ENCODE data around the gene MMP20. TPM values are rescaled to one million over a fixed set of nuclear protein-coding genes. Genes with fewer than 3 reads are reported as not detected.

Gene MMP20
- polyA plus RNA-seq, 4 donors, result not detected

DNA sequence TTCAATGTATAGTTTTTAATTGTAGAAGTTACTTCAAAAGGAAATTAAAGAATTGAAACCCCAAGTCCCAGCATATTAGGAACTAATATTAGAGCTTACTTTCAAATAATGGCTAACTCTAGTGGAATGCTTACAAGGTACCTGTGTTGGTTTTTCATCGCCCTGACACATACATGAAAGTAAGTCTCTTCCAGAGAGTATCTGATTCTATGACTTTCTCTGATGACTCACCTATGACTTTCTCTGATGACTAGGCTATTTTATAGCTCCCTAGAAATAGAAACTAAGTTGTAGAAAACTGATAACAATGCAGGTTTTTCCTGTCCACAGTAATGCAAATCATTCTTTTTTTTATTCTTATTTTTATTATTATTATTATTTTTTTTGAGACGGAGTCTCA is 61.0 kb downstream of the MMP20 start:
- DNase-seq (ENCODE audit: low read depth in 4 of 4, low spot score in 3 of 4), result no peak

DNA sequence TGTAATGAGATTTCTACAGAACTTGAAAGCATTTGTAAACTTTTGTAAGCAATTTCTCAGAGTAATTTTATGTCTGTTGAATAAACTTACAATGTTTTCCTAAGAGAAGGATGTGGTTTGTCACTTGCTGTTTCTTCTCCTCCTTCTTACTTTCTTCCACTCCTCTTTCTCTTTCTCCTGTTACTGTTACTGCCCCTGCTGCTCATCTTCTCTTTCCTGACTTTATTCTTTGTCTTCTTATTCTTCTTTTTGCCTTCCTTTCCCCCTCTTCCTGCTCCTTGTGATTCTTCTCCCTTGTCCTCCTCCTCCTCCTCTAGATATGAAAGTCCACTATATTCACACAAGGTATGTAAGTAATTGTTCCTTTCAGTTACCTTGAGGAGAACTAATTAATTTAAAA is 63.5 kb downstream of the MMP20 start:
- DNase-seq (ENCODE audit: low read depth in 4 of 4, low spot score in 3 of 4), result no peak

DNA sequence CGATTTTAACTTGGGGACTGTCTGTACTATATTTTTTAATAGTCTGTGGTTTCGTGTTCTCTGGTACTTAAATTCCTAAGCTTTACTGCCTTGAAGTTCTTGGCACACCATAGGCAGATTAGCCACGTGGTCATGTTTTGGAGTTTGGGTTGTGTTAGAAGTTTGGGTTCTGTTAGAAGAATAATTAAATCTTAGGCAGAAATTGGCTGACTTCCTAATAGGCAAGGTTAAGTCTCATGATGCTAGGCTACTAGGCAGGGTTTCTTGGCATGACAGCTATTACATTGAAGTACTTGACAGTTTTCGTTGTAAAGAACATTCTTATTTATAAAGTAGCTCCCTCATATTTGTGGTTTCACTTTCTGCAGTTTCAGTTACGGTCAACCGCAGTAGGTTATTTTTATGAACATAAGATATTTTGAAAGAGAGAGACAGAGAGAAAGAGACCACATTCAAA is 64.5 kb downstream of the MMP20 start:
- DNase-seq (ENCODE audit: low read depth in 4 of 4, low spot score in 3 of 4), result no peak

DNA sequence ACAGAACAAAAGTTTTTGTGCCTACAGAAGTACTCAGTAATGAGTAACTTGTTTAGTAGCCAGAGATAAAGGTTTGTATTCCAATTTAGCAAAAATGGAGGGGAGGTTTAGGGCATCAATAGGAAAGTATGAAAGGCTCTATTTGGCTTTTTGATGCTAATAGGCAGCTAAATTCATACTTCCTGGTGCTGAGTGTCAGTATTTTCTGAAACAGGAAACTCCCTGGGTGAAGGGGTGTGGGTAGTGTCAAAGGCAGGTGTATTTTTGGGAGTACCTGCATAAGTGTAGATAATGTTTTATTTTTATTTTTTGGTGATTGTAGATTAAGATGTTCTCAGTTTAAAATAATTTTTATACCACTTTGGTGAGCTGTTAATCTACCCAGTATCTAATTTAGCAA is 65.3 kb downstream of the MMP20 start:
- DNase-seq (ENCODE audit: low read depth in 4 of 4, low spot score in 3 of 4), result no peak

DNA sequence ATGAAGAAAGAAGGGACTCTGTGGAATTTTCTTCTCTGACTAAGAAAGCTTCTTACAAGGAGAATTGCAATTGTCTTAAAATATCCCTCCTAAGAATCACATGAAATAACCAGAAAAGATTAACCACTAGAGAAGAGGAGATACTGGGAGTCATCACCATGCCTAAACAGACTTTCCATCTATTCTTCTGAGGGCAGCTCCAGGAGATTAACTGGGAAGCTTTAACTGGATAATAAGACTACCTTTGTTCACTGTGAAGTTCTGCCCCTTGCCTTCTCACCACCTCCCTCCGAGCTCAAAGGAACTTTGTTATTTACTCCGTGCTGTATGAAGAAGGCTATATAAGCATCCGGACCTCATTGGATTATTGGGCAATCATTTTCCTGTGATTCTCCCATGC is 70.0 kb downstream of the MMP20 start:
- DNase-seq (ENCODE audit: low read depth in 4 of 4, low spot score in 3 of 4), result no peak

DNA sequence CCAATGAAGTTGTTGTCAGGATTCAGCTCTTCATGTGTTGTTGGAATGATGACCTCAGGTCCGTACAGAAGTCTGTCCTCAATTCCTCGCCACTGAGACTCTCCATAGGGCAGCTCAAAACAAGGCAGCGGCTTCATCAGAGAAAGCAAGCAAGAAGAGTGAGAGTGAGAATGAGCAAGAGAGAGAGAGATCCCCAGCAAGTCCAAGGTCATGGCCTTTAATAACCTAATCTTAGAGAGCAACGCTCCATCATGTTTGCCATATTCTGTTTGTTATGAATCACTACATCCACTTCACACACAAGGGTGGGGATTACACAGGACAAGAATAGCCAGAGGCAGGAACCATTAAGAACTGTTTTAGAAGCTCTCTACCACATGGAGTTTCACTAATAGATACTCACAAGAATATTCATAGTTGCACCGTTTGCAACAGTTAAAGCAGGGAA is 71.3 kb downstream of the MMP20 start:
- DNase-seq (ENCODE audit: low read depth in 4 of 4, low spot score in 3 of 4), result no peak

DNA sequence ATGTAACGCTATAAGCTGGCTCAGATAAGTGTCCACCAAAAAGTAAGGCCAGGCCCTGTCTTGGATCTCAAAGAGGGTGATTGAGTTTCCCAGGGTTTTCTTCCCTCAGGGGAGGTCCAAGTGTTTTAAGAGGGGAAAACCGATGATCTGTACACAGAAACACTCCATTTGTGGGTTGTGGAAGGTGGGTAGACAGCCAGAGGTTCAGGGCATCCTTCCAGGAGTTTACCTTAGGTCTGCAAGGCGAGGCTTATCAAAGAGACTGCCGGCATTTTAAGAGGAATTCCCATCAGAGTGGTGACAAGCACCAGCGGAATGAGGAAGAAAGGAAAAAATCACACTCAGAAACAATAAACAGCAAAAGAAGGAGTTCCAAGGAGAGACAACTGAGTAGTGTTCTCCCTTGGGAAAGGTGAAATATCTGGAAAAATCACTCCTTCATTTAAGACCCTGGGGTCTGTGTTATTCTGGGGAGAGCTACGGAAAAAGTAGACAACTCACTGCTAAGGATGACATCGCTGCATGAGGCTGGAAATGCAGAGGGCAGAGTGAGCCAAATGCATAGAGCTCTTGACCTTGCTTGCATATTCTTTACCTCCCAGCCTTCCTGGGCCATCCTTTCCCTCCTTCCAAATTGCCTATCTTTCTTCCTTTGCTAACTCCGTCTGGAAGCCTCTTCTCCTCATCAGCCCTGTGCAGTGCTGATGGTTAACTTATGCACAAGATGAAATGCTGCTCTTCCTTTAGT is 72.5 kb downstream of the MMP20 start:
- no peak for DNase-seq (ENCODE audit: low read depth in 4 of 4, low spot score in 3 of 4)

DNA sequence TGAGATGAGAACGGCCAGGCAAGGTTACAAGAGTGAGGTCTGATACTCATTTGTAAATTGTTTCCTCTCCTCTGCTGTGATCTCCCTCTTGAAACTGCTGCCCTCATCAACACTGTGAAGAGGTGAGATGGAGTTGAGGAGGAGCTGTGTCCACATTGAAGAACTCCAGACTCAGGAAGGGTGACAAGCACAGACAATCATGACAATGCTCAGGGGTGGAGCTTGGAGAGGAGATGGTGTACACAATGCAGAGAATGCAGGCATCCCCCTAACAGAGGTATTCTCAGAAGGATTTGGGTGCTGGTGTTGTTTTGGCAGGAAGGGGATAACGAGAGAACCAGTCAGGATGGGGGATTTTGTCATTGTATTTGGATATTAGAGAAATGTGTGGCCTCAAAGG is 73.1 kb downstream of the MMP20 start:
- DNase-seq (ENCODE audit: low read depth in 4 of 4, low spot score in 3 of 4), result no peak

DNA sequence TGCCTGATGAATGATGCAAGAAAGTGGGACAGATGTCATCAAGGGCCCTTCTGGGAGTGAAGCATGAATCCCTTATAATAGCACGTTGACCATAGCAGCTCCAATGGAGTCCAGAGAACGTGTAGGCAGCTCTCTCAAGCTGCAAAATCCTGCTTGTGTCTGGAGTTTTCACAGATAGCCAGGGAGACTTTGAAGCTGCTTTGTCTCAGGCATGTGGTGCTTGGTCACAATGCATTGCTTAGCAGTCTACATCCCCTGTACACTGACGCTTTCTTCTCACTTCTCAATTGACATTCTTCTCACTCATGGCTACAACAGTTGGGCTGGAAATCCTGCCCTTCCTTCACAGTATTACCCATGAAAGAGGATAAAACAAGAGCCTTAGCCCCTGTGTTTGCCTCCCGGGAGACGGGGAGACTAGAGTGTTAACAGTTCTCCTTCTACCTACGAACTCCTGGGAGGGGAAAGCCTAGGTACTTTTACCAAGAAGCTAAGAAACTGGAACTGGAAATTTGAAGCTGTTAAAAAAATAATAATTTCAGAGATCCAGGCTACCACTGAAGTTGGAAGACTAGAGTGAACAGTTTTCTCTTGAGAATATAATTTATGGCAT is 73.9 kb downstream of the MMP20 start:
- DNase-seq (ENCODE audit: low read depth in 4 of 4, low spot score in 3 of 4), result no peak

DNA sequence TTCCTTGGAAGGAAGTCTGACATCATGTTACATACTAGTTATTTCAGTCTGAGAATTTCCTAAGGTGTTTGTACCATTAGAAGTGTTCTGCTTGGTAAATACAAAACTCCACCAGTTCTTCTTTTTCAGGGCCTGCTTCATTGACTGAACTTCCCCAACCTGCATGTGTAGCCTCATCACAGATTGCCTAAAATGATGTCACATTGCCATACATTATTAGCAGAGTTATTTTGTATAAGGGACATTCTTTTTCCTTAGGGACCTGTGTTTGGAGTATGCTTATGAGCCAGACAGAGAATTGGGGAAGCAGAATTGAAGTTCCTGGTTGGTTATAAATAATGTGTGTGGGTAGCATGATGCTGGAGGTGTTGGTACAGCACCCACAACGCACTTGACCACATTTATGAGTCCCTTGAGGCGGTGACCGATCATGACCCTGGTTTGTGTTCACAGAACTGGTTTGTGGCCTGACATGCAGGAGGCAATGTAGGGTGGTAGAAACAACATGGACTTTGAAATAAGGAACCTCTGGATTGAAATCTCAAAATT is 78.1 kb downstream of the MMP20 start:
- DNase-seq (ENCODE audit: low read depth in 4 of 4, low spot score in 3 of 4), result no peak

DNA sequence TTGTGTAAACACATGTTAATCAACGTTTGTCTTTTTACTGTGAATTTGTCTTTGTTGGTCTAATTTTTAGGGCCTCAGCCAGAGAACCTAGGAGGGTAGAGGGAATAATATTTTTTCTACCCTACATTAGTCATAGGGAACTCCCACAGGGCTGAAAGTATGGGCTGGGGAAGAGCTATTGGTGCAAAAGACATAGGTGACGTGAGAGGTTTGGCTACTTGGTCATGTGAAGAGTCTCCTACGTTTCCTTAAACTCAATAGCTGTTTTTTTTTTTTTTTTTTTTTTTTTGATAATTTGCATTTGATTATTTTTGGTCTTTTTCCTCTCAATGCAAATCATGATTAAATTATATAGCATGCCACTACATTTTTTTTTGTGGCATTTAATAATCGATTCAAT is 78.7 kb downstream of the MMP20 start:
- DNase-seq (ENCODE audit: low read depth in 4 of 4, low spot score in 3 of 4), result no peak

DNA sequence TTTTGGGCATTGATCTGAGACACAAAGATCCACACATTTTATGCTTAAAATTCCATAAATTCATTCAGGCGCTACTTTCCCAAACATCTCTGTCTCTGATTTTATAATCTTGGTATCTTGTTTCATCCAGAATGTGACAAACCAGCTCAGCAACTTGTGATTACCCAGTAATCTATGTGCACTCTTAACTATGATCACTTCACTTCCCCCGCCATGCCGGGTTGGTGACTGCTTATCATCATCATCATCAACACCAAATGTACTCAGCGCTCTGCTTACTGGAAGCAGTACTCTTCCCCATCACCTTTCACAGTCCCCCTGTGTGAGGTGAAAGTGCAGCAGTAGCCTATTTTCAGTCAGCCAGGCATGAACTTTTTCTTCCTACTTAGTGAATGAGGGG is 79.4 kb downstream of the MMP20 start:
- DNase-seq (ENCODE audit: low read depth in 4 of 4, low spot score in 3 of 4), result no peak

DNA sequence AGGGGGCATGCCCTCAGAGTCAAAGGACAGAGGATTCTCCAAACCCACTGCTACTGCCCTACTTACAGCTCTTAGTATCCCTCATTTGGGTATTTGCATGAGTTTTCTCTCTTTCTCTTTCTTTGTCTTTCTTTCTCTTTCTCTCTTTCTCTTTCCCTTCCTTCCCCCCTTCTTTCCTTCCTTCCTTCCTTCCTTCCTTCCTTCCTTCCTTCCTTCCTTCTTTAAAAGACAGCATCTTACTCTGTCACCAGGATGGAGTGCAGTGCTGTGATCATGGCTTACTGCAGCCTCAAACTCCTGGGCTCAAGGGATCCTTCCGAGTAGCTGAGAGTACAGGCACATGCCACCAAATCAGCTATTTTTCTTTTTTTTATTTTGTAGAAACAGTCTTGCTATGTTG is 80.5 kb downstream of the MMP20 start:
- DNase-seq (ENCODE audit: low read depth in 4 of 4, low spot score in 3 of 4), result no peak

DNA sequence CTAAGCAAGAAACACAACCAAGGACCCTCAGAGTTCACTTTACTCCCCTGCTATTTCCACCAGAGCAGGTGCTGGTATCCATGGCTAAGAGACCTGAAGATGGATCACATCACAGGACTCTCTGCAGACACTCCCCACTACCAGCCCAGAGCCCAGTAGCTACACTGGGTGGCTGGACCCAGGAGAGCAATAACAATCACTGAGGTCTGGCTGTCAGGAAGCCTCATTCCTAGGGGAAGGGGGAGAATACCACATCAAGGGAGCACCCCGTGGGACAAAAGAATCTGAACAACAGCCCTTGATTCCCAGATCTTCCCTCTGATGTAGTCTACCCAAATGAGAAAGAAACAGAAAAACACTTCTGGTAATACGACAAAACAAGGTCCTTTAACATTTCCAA is 85.6 kb downstream of the MMP20 start:
- no peak for DNase-seq (ENCODE audit: low read depth in 4 of 4, low spot score in 3 of 4)

DNA sequence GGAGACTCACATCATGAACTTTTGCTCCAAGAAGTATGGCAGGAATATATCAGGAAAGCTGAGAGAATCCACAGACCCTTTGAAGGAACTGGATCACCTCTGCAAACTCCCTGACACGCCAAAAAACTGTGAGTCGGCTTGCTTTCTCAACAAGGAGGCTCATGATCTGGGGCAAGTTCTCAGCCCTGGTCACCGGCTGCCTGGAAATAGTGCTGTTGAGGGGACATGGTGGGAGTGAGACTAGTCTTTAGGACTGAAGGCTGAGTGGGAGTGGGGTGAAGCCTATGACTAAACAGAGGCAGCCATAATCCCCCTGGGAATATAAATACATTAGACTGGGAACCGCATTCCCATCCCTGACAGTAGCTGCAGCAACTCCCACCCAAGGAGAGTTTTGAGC is 86.2 kb downstream of the MMP20 start:
- DNase-seq (ENCODE audit: low read depth in 4 of 4, low spot score in 3 of 4), result no peak

DNA sequence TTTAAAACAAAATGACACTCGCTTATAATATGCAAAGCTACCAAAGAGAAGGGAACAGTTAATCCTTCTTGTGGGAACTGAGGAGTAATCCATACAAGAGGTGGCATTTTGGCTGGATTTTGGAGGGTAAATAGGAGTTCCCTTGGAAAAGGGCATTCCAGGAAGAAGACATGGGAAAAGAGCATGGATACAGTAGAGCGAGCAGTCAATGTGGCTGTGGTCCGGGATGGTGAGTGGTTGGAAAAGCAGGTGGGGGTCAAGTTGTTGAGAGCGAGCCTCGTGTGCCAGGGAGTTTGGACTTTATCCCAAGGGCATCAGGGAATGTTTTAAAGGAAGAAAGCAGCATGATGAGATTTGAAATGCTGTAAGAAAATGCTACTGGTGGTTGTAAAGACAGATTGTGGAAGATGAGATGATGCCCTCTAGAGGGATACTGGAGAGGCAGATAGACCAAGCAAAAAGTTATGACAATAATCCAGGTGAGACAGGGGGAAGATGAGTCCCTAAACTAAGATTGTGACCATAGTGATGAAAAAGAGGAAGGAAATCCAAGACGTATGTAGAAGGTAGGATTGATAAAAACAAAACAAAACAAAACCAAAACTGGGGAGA is 90.8 kb downstream of the MMP20 start:
- no peak for DNase-seq (ENCODE audit: low read depth in 4 of 4, low spot score in 3 of 4)

DNA sequence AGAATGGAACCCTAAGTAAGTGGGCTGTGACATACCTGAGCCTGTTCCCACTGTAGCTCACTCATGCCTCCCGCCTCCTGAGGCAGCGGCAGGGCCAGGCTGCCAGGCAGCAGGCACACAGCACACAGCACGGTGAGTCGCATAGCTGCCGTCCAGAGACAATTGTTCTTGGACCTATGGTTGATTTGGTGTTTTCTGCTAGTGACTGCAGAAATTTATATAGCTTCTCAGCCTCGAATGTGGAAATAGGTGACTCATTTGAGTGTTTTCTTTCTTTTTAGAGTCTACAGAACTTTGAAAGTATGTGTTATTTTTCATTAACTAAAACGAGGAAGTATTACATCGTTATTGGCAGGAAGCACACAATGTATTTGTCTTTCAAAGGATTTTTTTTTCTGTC is 94.6 kb downstream of the MMP20 start, which contains the start of gene MMP7:
MMP7 (minus strand) TSS at position 190 of the 400 bp plus-strand sequence; CDS start at position 143, 47 bp downstream.
- DNase-seq (ENCODE audit: low read depth in 4 of 4, low spot score in 3 of 4), result no peak

DNA sequence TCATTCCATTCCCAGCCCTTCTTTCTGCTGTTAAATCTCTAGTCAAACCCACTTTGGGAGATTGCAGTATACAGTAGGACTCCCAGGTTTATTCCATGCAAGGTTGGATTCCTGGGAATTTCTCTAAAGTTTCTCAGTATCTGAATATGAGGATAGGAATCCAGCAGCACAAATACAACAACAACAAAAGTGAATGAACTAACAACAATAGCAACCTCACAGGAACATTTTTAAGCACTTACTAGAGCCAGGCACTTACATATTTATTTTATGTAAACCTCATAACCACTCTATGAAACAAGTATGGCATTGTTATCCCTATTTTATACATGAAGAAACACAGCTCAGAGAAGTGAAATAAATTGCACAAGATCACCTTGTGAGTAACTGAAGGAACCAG is 96.5 kb downstream of the MMP20 start:
- DNase-seq (ENCODE audit: low read depth in 4 of 4, low spot score in 3 of 4), result no peak

DNA sequence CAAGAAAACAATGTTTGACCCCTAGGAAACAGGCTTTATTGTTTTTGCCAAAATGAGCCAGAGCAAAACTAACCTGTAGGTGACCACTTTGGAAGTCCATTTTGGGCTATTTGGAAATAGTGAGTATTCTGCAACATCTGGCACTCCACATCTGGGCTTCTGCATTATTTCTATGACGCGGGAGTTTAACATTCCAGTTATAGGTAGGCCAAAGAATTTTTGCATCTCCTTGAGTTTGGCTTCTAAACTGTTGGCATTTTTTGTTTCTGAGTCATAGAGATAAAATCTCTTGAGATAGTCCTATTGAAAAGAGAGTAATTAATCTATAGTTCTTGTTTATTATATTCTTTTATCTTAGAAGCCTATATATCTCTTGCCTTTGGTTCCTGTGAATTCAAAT is 97.4 kb downstream of the MMP20 start:
- DNase-seq (ENCODE audit: low read depth in 4 of 4, low spot score in 3 of 4), result no peak

DNA sequence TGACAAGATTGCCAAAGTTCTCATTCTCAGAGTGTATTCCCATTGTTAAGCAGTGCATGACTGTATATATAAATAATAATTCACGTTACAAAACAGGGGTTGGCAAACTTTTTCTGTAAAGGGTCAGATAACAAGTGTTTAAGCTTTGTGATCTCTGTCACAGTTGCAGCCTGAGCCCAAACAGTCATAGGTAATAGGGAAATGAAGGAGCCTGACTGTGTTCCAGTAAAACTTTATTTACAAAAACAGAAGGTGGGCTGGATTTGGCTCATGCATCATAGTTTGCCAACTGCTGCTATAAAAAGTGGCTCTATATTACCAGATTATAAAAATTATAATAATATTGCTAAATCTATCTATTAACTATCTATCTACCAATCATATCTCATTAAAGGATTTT is 98.1 kb downstream of the MMP20 start:
- DNase-seq (ENCODE audit: low read depth in 4 of 4, low spot score in 3 of 4), result no peak

Data from right renal pelvis (tissue), 4 donors.